Prostate gland (tissue), 2 donors: ENCODE measurements around the gene GSTM3. TPM values are rescaled to one million over a fixed set of nuclear protein-coding genes. Genes with fewer than 3 reads are reported as not detected.

Source experiments
- DNase-seq: peaks from one replicate; pipeline ENCODE4 v3.0.0-alpha.2; 2019; ENCODE audit warnings: low spot score
- H3K27ac ChIP-seq, 2 donors: fragments of 200-600 bp; sonication (generic); 2 replicates each; pipeline ENCODE4 v1.5.1; 2017 to 2019
- H3K27me3 ChIP-seq: fragments of 200-600 bp; sonication (generic); replicated peaks from 2 replicates; pipeline ENCODE4 v1.5.1; 2019; ENCODE audit not compliant: insufficient read depth
- H3K36me3 ChIP-seq, 2 donors: fragments of 200-600 bp; sonication (generic); 1 replicate in 1 of 2; 2 replicates in 1 of 2; pipeline versions ENCODE4 v1.5.1 to v1.8.1; 2017 to 2019
- H3K4me1 ChIP-seq: fragments of 200-600 bp; sonication (generic); replicated peaks from 2 replicates; pipeline ENCODE4 v1.5.1; 2019
- H3K4me3 ChIP-seq, 2 donors: fragments of 200-600 bp; sonication (generic); 2 replicates each; pipeline ENCODE4 v1.5.1; 2017 to 2019
- H3K9me3 ChIP-seq: fragments of 200-600 bp; sonication (generic); 2 replicates; pipeline ENCODE4 v1.5.1; 2017
- POLR2A ChIP-seq: fragments of 450-650 bp; IDR thresholded peaks from one replicate; pipeline ENCODE4 v1.6.1; 2016; ENCODE audit warnings: antibody characterized with exemption, mild to moderate bottlenecking
- POLR2AphosphoS5 ChIP-seq: sonication (generic); formaldehyde crosslinking; IDR thresholded peaks from one replicate; pipeline ENCODE4 v1.6.1; 2017; ENCODE audit warnings: antibody characterized with exemption
- WGBS: methylation state at CpG from one replicate; pipeline ENCODE4 v1.1.5; 2018; 5-methylcytosine and 5-hydroxymethylcytosine counted together
- intact Hi-C: fragments of 100-400 bp; cut with DNase I; formaldehyde crosslinking; loops from one replicate; pipeline ENCODE4 v1.14.2; 2022
- total RNA-seq, 2 donors: library from RNA; depleted of rRNA; stranded (reverse); fragments of >200 nt; gene quantifications; one replicate each; pipeline ENCODE4 v1.1.0, GENCODE V29; 2016
- TF ChIP-seq, protein P1 (sequence below), 4 experiments: fragments of 200-600 bp in 2 of 4; fragments of 450-650 bp in 2 of 4; sonication (generic) in 2 of 4; IDR thresholded peaks; 1 replicate in 3 of 4; 2 replicates in 1 of 4; pipeline ENCODE4 v1.5.1; 2016 to 2019; ENCODE audit warnings: antibody characterized with exemption in 4 of 4, mild to moderate bottlenecking in 2 of 4, moderate library complexity in 2 of 4

Gene GSTM3
- total RNA-seq, 2 donors from 2014 or later: 103 to 383 TPM

DNA sequence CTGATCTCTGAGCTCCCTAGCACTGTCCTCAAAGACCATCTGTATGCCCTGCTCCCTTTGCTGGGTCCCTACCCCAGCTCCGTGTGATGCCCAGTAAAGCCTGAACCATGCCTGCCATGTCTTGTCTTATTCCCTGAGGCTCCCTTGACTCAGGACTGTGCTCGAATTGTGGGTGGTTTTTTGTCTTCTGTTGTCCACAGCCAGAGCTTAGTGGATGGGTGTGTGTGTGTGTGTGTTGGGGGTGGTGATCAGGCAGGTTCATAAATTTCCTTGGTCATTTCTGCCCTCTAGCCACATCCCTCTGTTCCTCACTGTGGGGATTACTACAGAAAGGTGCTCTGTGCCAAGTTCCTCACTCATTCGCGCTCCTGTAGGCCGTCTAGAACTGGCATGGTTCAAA lies 23.1 kb downstream of the GSTM3 start:
- Histone ChIP-seq H3K4me1 (no peaks in the 10 kb centered on the region), H3K4me3 (no peak overlapping the region), H3K27ac (no peak overlapping the region), H3K9me3 (no peaks in the 10 kb centered on the region), H3K36me3 (no peaks in the 10 kb centered on the region), H3K27me3 (no peaks in the 10 kb centered on the region)
- WGBS: 80% methylated on average over 5 of the region's 5 CpGs
- DNase-seq: no peak
- no peak for TF ChIP-seq POLR2AphosphoS5
- TF ChIP-seq, protein P1, sequence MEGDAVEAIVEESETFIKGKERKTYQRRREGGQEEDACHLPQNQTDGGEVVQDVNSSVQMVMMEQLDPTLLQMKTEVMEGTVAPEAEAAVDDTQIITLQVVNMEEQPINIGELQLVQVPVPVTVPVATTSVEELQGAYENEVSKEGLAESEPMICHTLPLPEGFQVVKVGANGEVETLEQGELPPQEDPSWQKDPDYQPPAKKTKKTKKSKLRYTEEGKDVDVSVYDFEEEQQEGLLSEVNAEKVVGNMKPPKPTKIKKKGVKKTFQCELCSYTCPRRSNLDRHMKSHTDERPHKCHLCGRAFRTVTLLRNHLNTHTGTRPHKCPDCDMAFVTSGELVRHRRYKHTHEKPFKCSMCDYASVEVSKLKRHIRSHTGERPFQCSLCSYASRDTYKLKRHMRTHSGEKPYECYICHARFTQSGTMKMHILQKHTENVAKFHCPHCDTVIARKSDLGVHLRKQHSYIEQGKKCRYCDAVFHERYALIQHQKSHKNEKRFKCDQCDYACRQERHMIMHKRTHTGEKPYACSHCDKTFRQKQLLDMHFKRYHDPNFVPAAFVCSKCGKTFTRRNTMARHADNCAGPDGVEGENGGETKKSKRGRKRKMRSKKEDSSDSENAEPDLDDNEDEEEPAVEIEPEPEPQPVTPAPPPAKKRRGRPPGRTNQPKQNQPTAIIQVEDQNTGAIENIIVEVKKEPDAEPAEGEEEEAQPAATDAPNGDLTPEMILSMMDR (IDR thresholded peaks at IDR 0.05): no peak
- intact Hi-C loops: no loop called here

DNA sequence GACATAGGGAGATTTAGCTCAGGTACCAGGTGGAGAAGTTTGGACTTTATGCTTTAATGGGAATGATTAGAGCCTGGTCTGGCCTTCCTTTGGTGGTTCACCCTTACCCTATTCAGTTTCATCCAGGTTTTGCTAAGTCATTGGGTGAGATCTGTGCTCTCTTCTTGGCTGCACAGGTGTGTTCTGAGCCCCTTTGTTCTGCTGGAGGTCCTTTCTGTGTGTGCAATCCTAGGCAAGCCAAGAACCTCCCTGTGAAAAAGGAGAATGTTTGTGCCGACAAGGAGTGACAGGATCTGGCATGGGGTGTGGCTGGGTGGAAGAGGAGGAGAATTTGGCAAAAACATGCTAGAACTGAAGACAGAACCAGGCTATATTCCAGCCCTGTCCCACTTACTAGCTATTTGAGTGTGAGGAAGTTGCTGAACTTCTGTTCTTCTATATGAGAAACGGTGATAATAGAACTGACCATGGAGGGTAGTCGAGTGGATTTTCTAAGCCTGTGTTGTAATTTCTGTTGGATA lies 24.2 kb downstream of the GSTM3 start:
- H3K27ac ChIP-seq: no peak overlapping the region
- DNase-seq: no peak

GRCh38 chr1:109716121-109716520 lies 24.7 kb downstream of the GSTM3 start:
- 67% methylated on average over 3 of the region's 3 CpGs for WGBS
- H3K36me3 ChIP-seq: no peaks in the 10 kb centered on the region
- no peak for TF ChIP-seq POLR2A
- TF ChIP-seq POLR2AphosphoS5: no peak
- TF ChIP-seq, protein P1 (IDR thresholded peaks at IDR 0.05): no peak
- no peaks in the 10 kb centered on the region for H3K27me3 ChIP-seq
- H3K9me3 ChIP-seq: no peaks in the 10 kb centered on the region
- DNase-seq: no peak
- H3K4me3 ChIP-seq: no peak overlapping the region
- H3K4me1 ChIP-seq: no peaks in the 10 kb centered on the region
- intact Hi-C loops: no loop called here
- no peak overlapping the region for H3K27ac ChIP-seq

More for the DNA sequence above, 24.2 kb downstream of the GSTM3 start:
- Histone ChIP-seq H3K4me1 (no peaks in the 10 kb centered on the region), H3K27me3 (no peaks in the 10 kb centered on the region), H3K9me3 (no peaks in the 10 kb centered on the region), H3K4me3 (no peak overlapping the region), H3K36me3 (no peaks in the 10 kb centered on the region)
- intact Hi-C loops: no loop called here
- 58% methylated on average over 3 of the region's 3 CpGs for WGBS
- TF ChIP-seq POLR2A (no peak), POLR2AphosphoS5 (no peak)
- TF ChIP-seq, protein P1 (IDR thresholded peaks at IDR 0.05): no peak

- no peak for DNase-seq
- Histone ChIP-seq H3K36me3 (no peaks in the 10 kb centered on the region), H3K27ac (no peak overlapping the region), H3K4me1 (no peaks in the 10 kb centered on the region), H3K27me3 (no peaks in the 10 kb centered on the region), H3K9me3 (no peaks in the 10 kb centered on the region), H3K4me3 (no peak overlapping the region)
- 84% methylated on average over 12 of the region's 12 CpGs for WGBS
- intact Hi-C loops: no loop called here
- no peak for TF ChIP-seq POLR2A
- no peak for TF ChIP-seq POLR2AphosphoS5
- TF ChIP-seq, protein P1 (IDR thresholded peaks at IDR 0.05): no peak
Observed at GRCh38 chr1:109714661-109715372, 26.0 kb downstream of the GSTM3 start.

DNA sequence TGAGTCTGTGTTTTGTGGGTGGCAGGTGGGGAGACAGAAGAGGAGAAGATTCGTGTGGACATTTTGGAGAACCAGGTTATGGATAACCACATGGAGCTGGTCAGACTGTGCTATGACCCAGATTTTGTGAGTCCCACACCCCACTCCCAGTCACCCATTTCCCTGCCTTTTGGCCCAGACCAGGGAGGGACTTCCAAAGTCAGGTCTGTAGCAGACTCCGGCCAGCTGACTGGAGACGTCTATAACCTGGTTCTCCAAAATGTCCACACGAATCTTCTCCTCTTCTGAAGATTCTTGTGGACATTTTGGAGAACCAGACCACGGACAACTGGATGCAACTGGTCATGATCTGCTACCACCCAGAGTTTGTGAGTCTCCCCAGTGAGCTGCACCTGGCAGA lies 27.2 kb downstream of the GSTM3 start:
- Histone ChIP-seq H3K27me3 (no peaks in the 10 kb centered on the region), H3K36me3 (no peaks in the 10 kb centered on the region), H3K4me3 (no peak overlapping the region), H3K9me3 (no peaks in the 10 kb centered on the region), H3K4me1 (no peaks in the 10 kb centered on the region), H3K27ac (no peak overlapping the region)
- DNase-seq: no peak
- WGBS: 87% methylated on average over 5 of the region's 5 CpGs
- TF ChIP-seq POLR2AphosphoS5 (no peak), POLR2A (no peak)
- TF ChIP-seq, protein P1 (IDR thresholded peaks at IDR 0.05): no peak
- intact Hi-C loops: no loop called here
